ENCODE data around the gene NAAA. TPM values are rescaled to one million over a fixed set of nuclear protein-coding genes. Genes with fewer than 3 reads are reported as not detected.

Gene NAAA
- total RNA-seq, 2 donors from 2014 or later: 174 to 1,058 TPM

- Histone ChIP-seq H3K36me3 (no peaks in the 10 kb centered on the region), H3K27me3 (replicated peaks; ENCODE audit: insufficient read depth) (no peaks in the 10 kb centered on the region), H3K4me1 (replicated peaks) (no peaks in the 10 kb centered on the region), H3K9me3 (no peaks in the 10 kb centered on the region), H3K27ac (no peak overlapping the region), H3K4me3 (no peak overlapping the region)
- intact Hi-C loops (cut with DNase I): no loop called here
- DNase-seq (ENCODE audit: low spot score): no peak
- no peak for TF ChIP-seq POLR2AphosphoS5 (IDR thresholded peaks at IDR 0.05)
- no peak for TF ChIP-seq CTCF (IDR thresholded peaks at IDR 0.05)
- TF ChIP-seq POLR2A (IDR thresholded peaks at IDR 0.05): no peak
- 69% methylated on average over 20 of the region's 24 CpGs for WGBS
Measured at GRCh38 chr4:75886104-75886503, 54.7 kb downstream of the NAAA start.

GRCh38 chr4:75881476-75881875 lies 59.3 kb downstream of the NAAA start:
- Histone ChIP-seq H3K4me3 (no peak overlapping the region), H3K9me3 (no peaks in the 10 kb centered on the region), H3K27ac (no peak overlapping the region), H3K4me1 (replicated peaks) (no peaks in the 10 kb centered on the region), H3K27me3 (replicated peaks; ENCODE audit: insufficient read depth) (no peaks in the 10 kb centered on the region), H3K36me3 (no peaks in the 10 kb centered on the region)
- WGBS: 93% methylated on average over 3 of the region's 3 CpGs
- intact Hi-C loops (cut with DNase I): no loop called here
- no peak for TF ChIP-seq CTCF (IDR thresholded peaks at IDR 0.05)
- no peak for TF ChIP-seq POLR2A (IDR thresholded peaks at IDR 0.05)
- no peak for TF ChIP-seq POLR2AphosphoS5 (IDR thresholded peaks at IDR 0.05)
- no peak for DNase-seq (ENCODE audit: low spot score)

- Histone ChIP-seq H3K27me3 (replicated peaks; ENCODE audit: insufficient read depth) (no peaks in the 10 kb centered on the region), H3K36me3 (no peaks in the 10 kb centered on the region), H3K27ac (no peak overlapping the region), H3K4me1 (replicated peaks) (no peaks in the 10 kb centered on the region), H3K4me3 (no peak overlapping the region), H3K9me3 (no peaks in the 10 kb centered on the region)
- no peak for DNase-seq (ENCODE audit: low spot score)
- TF ChIP-seq POLR2AphosphoS5 (IDR thresholded peaks at IDR 0.05) (no peak), CTCF (IDR thresholded peaks at IDR 0.05) (no peak), POLR2A (IDR thresholded peaks at IDR 0.05) (no peak)
- WGBS: 41% methylated on average over 1 of the region's 1 CpG
- intact Hi-C loops (cut with DNase I): no loop called here
Measured at GRCh38 chr4:75880278-75880677, 60.5 kb downstream of the NAAA start.

GRCh38 chr4:75878246-75878756 lies 62.5 kb downstream of the NAAA start:
- Histone ChIP-seq H3K27ac (no peak overlapping the region), H3K36me3 (no peaks in the 10 kb centered on the region), H3K27me3 (replicated peaks; ENCODE audit: insufficient read depth) (no peaks in the 10 kb centered on the region), H3K9me3 (no peaks in the 10 kb centered on the region), H3K4me3 (no peak overlapping the region), H3K4me1 (replicated peaks) (no peaks in the 10 kb centered on the region)
- intact Hi-C loops (cut with DNase I): no loop called here
- 59% methylated on average over 6 of the region's 6 CpGs for WGBS
- DNase-seq (ENCODE audit: low spot score): no peak
- no peak for TF ChIP-seq POLR2A (IDR thresholded peaks at IDR 0.05)
- TF ChIP-seq POLR2AphosphoS5 (IDR thresholded peaks at IDR 0.05): no peak
- no peak for TF ChIP-seq CTCF (IDR thresholded peaks at IDR 0.05)

- H3K27me3 ChIP-seq (replicated peaks; ENCODE audit: insufficient read depth): no peaks in the 10 kb centered on the region
- WGBS: 94% methylated on average over 18 of the region's 18 CpGs
- DNase-seq (ENCODE audit: low spot score): no peak
Measured at GRCh38 chr4:75876218-75876617, 64.6 kb downstream of the NAAA start.

More at GRCh38 chr4:75876218-75876617, 64.6 kb downstream of the NAAA start:
- Histone ChIP-seq H3K27ac (no peak overlapping the region), H3K4me3 (no peak overlapping the region), H3K9me3 (no peaks in the 10 kb centered on the region), H3K36me3 (no peaks in the 10 kb centered on the region), H3K4me1 (replicated peaks) (no peaks in the 10 kb centered on the region)
- no peak for TF ChIP-seq POLR2AphosphoS5 (IDR thresholded peaks at IDR 0.05)
- no peak for TF ChIP-seq POLR2A (IDR thresholded peaks at IDR 0.05)
- no peak for TF ChIP-seq CTCF (IDR thresholded peaks at IDR 0.05)
- intact Hi-C loops (cut with DNase I): no loop called here
